Measurements from ENCODE around the gene PHB1.
"Not testable (repeated sequence)": the region's sequence is repeated elsewhere in the genome, so short reads cannot be mapped to it uniquely, and the experiment has no call there.

Gene PHB1

DNA sequence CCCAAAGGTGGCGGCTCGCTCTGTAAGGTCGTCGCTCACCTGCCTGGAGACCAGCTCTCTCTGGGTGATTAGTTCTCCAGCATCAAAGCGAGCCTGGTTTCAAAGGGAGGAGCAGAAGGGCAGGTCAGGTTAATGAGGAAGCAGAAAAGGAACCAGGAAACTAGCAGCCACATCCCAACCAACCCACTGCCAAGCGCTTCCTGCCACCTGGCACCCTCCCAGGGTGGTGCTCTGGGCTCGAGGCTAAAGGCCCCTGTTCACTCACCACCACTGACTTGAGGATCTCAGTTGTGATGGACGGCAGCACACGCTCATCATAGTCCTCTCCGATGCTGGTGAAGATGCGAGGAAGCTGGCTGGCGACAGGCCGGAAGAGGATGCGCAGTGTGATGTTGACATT, 5.6 kb downstream of the PHB1 start:
- H3K4me3 ChIP-seq (ENCODE audit: low read length): no peak overlapping the region
- peak; percentile 61 for DNase-seq (ENCODE audit: low read depth, low spot score)

DNA sequence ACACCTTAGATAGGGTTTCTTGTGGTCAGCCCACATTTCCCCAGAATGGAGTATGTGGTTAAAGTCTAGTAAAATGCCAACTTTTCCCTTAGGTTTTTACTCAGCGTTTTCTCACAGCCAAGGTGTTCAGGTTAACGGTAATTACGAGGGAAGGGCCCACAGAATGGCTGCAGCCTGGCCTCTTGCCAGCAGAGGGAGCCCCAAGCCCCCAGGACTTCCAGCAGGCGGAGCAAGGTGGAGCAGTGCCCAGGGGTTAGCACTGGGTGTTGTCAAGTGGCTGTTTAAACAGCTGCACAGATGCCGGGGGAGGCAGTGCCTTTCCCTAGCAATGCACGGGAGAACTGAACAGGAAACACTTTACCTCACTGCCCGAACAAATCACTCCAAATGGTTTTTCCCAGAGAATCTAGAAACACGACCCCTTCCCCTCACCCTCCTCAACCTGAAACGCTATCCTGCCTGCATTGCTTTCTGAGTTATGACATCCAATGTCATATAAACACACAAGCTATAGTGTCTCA, 6.6 kb downstream of the PHB1 start:
- no peak overlapping the region for H3K4me3 ChIP-seq (ENCODE audit: low read length)
- peak; percentile 84 for DNase-seq (ENCODE audit: low read depth, low spot score)

DNA sequence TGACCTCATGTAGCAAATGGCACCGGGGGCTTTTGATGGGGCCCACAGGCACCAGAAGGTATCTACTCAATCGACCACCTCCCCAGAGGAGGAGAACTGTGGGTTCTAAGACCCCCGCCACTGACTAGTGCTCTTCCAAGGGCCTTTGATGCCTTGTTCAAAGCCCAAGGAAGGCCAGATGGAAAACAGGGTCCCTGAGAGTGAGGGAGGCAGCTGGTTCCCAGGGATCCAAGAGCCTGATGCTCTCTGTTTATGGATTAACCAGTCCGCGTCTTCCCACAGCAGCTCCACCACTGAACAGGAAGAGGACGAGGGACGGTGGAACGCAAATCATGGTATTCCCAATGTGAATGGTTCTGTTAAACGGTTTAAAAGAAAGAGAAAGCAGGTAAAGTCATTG, 7.6 kb downstream of the PHB1 start:
- DNase-seq (ENCODE audit: low read depth, low spot score): no peak
- H3K4me3 ChIP-seq (ENCODE audit: low read length): no peak overlapping the region

DNA sequence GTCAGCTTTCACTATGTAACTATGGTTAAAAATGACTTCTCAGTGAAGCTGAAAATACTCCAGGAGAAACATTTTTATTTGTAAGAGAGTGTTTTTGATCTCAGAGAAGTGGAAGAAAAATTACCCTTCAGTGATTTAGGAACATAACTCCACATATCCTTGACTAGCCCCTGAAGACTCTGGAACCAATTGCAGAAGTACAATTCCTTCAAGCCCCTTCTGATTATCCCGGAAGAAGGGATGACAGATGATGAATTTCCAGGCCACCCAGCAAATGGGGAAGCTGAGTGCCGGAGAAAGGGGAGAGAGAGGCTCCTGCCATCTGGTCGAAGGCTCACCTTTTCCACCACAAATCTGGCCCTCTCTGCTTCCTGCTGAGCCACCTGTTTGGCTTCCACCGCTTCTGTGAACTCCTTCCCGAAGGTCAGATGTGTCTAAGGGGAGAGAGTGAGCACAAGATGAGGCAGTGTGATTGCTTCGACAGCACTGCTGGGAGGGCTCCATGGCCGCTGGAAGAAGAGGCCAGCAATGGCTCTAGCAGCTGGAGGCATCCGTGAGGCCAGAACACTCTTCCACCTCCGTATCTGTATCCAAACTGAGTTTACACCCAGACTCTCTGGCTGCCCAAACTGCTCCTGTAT, 8.1 kb downstream of the PHB1 start:
- no peak for DNase-seq (ENCODE audit: low read depth, low spot score)
- no peak overlapping the region for H3K4me3 ChIP-seq (ENCODE audit: low read length)

DNA sequence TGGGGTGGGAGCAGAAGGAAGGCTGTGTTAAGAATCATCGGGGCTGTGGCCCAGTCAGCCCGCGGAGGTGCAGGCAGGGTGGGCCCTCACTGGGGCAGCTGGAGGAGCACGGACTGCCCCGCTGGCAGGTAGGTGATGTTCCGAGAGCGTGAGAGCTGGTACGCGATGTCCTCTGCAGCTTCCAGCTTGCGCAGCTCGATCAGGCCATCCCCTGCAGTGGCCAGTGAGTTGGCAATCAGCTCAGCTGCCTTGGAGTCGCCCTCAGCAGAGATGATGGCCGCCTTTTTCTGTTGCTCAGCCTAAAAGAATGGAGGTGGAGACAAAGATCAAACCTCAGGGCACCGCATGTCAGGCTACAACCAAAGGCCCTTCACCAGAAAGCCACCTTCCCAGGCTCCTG, 9.8 kb downstream of the PHB1 start:
- no peak overlapping the region for H3K4me3 ChIP-seq (ENCODE audit: low read length)
- no peak for DNase-seq (ENCODE audit: low read depth, low spot score)

DNA sequence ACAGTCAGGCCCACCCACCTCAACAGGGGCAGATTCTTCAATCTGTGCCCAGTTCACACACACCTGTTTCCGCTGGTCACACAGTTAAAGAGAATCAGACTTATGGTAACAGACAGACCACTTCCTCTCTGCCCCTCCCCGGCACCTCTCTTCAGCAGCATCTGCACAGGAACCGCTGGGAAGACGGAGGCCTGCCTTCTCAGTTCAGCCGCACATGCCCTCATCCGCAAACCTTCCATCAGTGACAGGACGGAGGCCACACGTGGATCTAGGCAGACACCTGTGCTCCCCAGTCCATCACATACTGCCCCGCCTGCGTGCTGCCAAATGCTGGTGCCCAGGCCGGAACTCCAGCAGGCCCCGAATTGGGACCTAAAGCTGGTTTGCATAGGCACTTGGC, 10.3 kb downstream of the PHB1 start:
- DNase-seq (ENCODE audit: low read depth, low spot score): peak; percentile 94
- H3K4me3 ChIP-seq (ENCODE audit: low read length): peak overlapping the region; percentile 1

DNA sequence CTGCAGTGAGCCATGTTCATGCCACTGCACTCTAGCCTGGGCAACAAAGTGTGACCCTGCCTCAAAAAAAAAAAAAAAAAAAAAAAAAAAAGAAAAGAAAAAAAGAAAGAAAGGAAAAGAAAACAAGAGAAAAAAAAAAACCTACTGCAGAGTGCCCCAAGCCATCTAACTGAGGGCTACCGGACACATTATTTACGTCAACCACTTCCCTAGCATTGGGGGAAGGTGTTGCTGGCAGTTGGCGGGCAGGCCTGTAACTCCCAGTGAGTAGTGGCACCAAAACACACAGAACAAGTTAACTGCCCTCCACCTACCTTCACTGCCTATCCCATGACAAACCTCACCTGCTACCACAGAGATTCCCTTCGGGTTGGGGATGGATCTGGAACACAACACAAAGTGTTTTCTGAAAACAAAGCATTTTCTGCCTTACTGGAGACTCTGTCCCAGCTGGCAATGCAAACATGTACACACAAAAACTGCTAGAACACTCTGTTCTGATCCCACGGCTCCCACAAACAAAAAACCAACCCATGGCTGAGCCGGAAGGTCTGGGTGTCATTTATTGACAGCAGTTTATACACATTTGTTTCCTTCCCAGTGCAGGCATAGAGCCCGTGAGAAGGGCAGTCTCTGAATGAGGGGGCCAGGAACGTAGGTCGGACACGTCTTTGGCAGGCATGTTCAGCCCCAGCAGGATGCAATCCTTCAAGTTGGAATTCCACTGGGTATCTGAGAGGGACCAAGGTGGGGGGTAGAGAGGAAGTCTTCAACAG, 11.0 kb downstream of the PHB1 start:
- peak; percentile 74 for DNase-seq (ENCODE audit: low read depth, low spot score)

DNA sequence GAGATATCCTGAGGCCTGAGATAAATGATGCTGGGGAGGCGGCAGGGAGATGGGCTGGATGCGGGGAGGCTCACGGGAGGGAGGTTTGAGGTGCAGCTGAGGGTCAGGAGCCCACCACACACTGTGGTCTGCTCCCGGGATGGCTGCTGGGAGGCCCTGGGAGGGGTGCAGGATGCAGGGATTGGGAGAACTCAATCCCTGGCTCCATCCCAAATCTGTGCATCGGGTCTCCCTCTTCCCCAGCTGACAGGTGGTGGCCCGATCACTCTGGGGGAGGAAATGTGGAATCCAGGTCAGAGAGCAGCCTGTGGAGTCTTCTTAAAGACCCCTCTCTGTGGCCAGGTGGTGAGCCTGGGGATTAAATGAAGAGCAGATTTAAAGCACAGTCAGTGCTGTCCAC, 12.0 kb downstream of the PHB1 start:
- H3K4me3 ChIP-seq (ENCODE audit: low read length): no peak overlapping the region
- DNase-seq (ENCODE audit: low read depth, low spot score): no peak

More for the DNA sequence above, 11.0 kb downstream of the PHB1 start:
- peak overlapping the region; percentile 1 for H3K4me3 ChIP-seq (ENCODE audit: low read length)

DNA sequence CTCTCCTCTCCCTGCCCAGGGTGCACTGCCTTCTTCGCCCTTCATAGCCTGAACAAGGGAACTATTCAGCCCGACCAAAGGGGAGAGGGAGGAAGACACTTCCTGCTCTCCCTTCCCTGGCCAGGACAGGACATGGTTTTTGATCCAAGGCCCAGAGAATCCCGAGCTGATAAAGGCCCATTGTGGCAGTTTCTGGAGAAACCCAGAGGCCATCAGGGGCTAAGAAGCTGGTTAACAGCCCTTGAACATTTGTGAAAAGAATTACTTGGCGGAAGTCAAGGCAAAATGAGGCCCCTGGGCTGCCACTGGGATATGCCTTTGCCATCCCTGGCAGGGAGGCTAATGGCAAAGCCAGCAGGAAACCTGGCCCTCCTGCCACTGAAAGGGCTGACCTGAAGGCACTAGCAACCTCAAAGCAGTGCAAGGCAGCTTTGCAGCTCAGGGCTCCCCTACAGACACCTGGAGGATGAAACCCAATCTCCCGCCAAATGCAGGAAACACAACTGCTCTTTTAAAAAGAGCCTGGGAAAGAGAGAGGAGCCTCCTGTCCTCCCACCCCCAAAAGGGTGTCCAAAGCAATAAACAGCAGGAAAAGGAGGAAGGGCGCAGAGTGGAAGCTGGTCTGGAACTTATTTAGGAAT, 12.6 kb downstream of the PHB1 start:
- peak; percentile 51 for DNase-seq (ENCODE audit: low read depth, low spot score)
- no peak overlapping the region for H3K4me3 ChIP-seq (ENCODE audit: low read length)

DNA sequence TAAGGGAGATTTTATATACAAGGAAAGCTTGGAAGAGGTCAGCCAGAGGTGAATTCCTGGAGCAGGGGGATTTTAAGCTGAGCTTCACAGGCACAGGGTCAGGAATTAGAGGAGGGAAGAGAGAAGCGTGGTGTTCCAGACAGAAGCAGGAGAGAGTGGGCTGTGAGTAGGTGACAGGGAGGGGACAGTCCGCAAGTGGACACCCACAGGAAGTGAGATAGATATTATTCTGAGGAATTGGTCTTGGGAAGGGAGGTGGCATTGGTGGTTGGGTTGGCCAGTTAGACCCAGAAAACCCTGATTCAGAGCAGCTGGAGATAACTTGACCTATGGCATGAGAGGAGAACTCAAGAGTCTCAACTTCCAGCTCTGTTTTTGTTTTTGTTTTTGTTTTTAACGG, 14.7 kb downstream of the PHB1 start:
- H3K4me3 ChIP-seq (ENCODE audit: low read length): no peak overlapping the region
- DNase-seq (ENCODE audit: low read depth, low spot score): no peak

DNA sequence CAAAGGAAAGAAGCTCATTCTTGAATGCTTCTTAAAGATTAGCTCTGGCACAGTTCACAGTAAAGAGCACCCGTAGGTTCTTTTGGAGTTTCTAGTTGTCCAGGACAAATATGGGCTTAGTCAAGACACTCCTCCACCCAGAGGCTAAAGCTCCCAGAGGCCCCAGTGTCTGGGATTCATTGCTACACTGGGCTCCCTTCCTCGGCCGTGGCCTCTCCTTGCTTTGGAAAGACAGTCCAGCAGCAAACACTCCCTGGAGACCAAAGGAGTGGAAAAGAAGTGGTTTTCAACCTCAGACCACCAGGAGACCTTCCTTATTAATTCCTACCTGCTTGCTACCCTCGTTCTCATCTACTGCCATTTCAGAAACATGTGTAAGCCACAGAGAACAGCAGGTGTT, 17.1 kb downstream of the PHB1 start:
- H3K4me3 ChIP-seq (ENCODE audit: low read length): no peak overlapping the region
- DNase-seq (ENCODE audit: low read depth, low spot score): no peak

DNA sequence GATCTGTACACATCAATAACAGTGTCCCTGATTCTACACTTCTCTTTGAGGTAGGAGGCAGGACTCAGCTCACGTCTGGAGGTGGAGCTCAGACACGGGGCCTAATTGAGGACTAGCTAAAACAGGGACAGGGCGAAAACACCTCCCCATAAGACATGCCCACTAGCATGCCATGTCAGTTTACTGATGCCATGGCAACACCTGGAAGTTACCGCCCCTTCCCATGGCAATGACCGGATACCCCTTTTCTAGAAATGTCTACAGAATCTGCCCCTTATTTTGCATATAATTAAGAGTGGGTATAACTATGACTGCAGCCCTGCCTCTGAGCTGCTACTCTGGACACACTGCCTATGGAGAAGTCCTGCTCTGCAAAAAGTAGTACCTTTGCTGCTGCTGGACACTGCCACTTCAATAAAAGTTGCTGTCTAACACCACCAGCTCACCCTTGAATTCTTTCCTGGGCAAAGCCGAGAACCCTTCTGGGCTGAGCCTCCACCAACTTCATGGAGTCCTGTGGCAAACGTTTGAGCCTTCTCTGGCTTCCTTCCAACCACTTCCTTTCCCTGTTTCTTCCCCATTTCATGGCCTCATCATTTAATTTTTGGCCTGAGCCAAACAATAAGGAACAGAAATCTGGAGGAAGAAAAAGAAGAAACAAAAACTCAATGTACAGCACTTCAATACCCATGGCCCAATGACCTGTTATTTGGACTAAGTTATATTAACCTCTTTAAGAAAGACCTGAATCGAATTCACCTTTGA, 21.0 kb downstream of the PHB1 start:
- H3K4me3 ChIP-seq (ENCODE audit: low read length): no peak overlapping the region
- DNase-seq (ENCODE audit: low read depth, low spot score): no peak

DNA sequence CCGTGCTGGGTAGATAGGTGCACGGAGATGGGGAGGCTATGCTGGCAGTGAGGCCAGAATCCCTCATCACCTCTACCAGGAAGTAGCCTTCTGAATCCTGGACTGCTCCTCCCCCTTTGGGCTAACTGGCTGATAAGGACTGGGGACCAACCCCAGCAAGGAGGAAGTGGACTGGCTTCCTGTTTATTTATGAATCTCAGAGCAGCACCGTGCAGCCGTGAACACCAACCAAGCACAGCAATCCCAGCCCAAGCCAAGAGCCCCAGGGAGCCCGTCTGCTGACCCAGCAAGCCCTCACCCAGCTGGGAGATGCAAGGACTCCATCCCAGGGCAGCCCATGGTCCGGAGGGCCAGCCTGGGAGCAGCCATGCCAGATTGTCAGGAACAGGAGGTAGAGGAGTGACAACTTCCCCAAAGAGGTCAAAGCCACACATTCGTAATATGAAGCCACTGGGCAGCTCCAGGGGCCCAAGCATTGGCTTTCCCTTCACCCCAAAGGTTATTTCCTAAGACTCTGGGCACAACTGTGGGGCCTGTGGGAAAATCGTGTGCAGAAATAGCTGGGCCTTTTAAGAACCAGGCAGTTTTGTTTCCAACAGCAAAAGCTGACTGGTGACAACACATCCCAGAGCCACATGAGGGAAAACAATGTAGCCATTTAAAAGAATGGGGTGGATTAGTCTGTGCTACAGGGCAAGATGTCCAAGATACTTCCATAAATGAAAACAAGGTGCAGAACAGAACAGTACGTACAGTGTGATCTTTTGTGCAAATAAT, 23.9 kb downstream of the PHB1 start:
- H3K4me3 ChIP-seq (ENCODE audit: low read length): no peak overlapping the region
- DNase-seq (ENCODE audit: low read depth, low spot score): no peak

DNA sequence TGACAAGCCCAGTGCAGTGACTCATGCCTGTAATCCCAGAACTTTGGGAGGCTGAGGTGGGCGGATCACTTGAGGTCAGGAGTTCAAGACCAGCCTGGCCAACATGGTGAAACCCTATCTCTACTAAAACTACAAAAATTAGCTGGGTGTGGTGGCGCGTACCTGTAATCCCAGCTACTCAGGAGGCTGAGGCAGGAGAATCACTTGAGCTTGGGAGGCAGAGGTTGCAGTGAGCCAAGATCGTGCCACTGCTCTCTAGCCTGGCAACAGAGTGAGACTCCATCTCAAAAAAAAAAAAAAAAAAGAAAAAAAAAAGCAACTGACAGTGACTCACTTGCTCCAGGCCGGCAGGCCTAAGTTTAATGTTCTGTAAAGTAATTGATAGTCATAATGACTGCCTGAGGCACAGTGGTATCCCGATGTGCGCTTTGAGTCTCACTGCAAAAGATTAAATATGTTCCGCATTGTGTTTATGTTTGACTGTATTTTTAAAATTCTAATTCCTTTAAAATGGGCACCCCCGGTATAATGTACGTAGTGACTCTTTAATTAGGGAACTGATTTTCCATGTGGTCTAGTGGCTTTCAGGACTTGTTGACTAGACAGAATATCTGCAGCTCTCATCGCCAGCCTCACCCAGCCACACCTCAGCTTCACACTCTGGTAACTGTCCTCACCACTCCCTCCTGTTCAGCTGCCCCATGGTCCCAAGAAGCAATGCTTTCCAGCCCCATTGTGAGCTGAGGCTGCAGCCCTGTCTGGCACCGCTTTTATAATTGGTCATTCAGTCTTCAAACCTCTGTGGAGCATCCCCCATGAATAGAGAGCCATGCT, 25.0 kb downstream of the PHB1 start:
- not testable (repeated sequence) for DNase-seq (ENCODE audit: low read depth, low spot score); H3K4me3 ChIP-seq (ENCODE audit: low read length)

DNA sequence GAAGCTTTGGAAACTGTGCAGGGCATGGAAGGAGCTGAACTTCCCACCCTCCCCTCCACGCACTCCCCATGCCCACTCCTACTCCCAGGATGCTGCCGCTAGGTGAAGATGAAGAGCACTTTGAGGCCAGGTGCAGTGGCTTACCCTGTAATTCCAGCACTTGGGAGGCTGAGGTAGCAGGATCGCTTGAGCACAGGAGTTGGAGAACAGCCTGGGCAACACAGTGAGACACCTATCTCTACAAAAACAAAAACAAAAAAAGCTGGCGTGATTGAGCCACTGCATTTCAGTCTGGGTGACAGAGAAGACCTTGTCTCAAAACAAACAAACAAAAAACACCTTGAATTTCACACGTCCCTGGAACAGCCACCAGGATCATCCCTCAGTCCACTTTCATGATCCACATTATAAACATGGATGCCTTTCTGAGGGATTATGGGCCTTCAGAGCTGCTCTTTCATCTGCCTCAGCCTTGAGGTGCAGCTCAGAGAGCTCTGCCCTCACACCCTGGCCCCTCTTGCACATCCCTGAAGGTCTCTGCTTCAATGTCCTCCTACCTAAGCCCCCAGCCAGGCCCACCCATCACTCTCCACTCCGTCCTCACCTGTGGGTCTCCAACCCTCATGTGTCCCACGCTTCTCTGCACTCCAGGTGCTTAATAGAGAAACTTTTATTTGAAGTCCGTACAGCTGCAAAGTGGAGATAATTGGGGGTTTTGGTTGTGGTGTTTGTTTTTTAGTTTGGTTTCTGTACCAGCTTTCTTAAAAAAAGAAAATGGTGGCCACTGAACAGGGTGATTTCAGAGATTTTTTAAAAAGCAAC, 25.8 kb downstream of the PHB1 start:
- peak overlapping the region; percentile 7; the same call in 1 of the 2 replicates for H3K4me3 ChIP-seq (ENCODE audit: low read length)
- peak; percentile 53 for DNase-seq (ENCODE audit: low read depth, low spot score)

DNA sequence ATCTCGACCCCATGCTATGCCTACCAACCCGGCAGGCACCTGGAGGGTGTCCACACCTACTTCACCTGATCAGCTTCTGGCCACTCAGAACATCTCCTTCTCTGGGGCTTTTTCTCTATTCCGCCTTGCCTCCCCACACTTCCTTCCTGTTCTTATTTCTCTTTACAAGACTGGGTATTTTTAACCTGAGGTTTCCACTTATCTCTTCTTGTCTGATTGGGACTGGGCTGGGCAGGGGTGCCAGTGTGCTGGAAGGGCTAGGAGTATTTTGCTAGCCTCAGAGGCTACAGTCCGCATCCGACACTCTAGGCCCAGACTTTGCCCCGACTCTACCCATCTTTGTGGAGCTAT, 26.4 kb downstream of the PHB1 start:
- DNase-seq (ENCODE audit: low read depth, low spot score): peak; percentile 65
- H3K4me3 ChIP-seq (ENCODE audit: low read length): peak overlapping the region; percentile 7; the same call in 1 of the 2 replicates

Data from Jurkat, Clone E6-1 (cell line).